A549 (cell line): Measurements from ENCODE around the gene PRKAG2.

Experiments
- CTCF ChIP-seq: fragments of >200 bp; sonication (Bioruptor Twin); formaldehyde crosslinking; IDR thresholded peaks from 3 replicates; pipeline ENCODE4 v1.5.1; 2016
- EP300 ChIP-seq, 2 experiments: fragments of >200 bp; sonication (Bioruptor Twin); formaldehyde crosslinking; IDR thresholded peaks; 2 replicates in 1 of 2; 3 replicates in 1 of 2; pipeline ENCODE4 v1.6.1; 2016 to 2017
- MAX ChIP-seq: IDR thresholded peaks from 2 replicates; pipeline ENCODE4 v1.6.1; 2012
- POLR2A ChIP-seq: IDR thresholded peaks from 2 replicates; pipeline ENCODE4 v1.6.1; 2012; ENCODE audit warnings: mild to moderate bottlenecking, low read length
- RAD21 ChIP-seq, 2 experiments: fragments of >200 bp in 1 of 2; sonication (Bioruptor Twin) in 1 of 2; formaldehyde crosslinking in 1 of 2; IDR thresholded peaks in 1 of 2; conservative IDR thresholded peaks in 1 of 2; 2 replicates in 1 of 2; 3 replicates in 1 of 2; pipeline ENCODE4 v1.6.1; 2012 to 2018; ENCODE audit warnings: inconsistent platforms in 1 of 2
- RCOR1 ChIP-seq: fragments of 150-350 bp; IDR thresholded peaks from 2 replicates; pipeline ENCODE4 v1.6.1; 2014; ENCODE audit warnings: antibody characterized with exemption, low read length, low read depth
- RFX5 ChIP-seq: fragments of 450-650 bp; IDR thresholded peaks from 2 replicates; pipeline ENCODE4 v1.7.1; 2014; ENCODE audit warnings: antibody characterized with exemption, mild to moderate bottlenecking, moderate library complexity
- USF2 ChIP-seq: fragments of 450-650 bp; IDR thresholded peaks from 2 replicates; pipeline ENCODE4 v1.6.1; 2014; ENCODE audit warnings: antibody characterized with exemption
- ZC3H11A ChIP-seq: fragments of 450-650 bp; IDR thresholded peaks from 2 replicates; pipeline ENCODE4 v1.6.1; 2014; ENCODE audit warnings: antibody characterized with exemption, mild to moderate bottlenecking

DNA sequence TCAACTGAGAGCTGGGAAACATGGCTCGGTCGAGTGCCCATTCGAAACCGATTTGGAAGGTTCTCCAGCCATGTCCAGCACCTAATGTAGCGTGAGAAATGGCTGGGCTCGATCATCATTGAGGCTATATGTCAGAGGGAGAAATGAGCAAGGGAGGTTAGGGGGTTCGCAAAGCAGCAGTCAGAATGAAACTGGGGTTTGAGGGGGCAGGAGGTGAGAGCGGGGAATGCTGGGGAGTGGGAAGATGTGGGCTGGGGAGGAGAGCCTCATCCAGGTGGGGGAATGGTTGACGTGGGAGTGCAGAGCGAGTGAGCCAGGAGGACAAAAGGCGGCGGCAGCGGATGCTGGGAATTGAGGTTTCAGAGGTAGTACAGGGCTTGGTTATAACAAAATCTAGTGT lies 44.5 kb upstream of the PRKAG2 start:
- TF ChIP-seq RAD21 (conservative IDR thresholded peaks at IDR 0.05 in 1 of 2, IDR thresholded peaks at IDR 0.05 in 1 of 2) (no peak), EP300 (IDR thresholded peaks at IDR 0.05) (no peak), MAX (no peak), POLR2A (no peak), CTCF (no peak), RFX5 (no peak), ZC3H11A (no peak), USF2 (no peak), RCOR1 (no peak)
